GM19468 (cell line): ENCODE measurements around the gene TTC7B.

Experiments
- ATAC-seq: cut with Tn5 transposase; IDR thresholded peaks from one replicate; pipeline ENCODE4 v1.9.1; 2021; ENCODE audit warnings: mild to moderate bottlenecking, moderate library complexity, moderate number of reproducible peaks; ENCODE audit not compliant: unreplicated experiment; ENCODE audit errors: extremely low read depth

The TTC7B gene

GRCh38 chr14:90490720-90491050, 325.5 kb downstream of the TTC7B start:
- no peak for ATAC-seq

- no peak for ATAC-seq
Observed at GRCh38 chr14:90489916-90490719, 326.1 kb downstream of the TTC7B start.

GRCh38 chr14:90489306-90489705, 326.9 kb downstream of the TTC7B start:
- no peak for ATAC-seq

- no peak for ATAC-seq
Observed at GRCh38 chr14:90488256-90488655, 328.0 kb downstream of the TTC7B start.

GRCh38 chr14:90487462-90487861, 328.8 kb downstream of the TTC7B start:
- ATAC-seq: no peak

- ATAC-seq: no peak
Observed at GRCh38 chr14:90487031-90487430, 329.2 kb downstream of the TTC7B start.

GRCh38 chr14:90484291-90484690, 331.9 kb downstream of the TTC7B start:
- no peak for ATAC-seq

GRCh38 chr14:90483571-90483974, 332.7 kb downstream of the TTC7B start:
- no peak for ATAC-seq

- ATAC-seq: no peak
Observed at GRCh38 chr14:90483117-90483516, 333.1 kb downstream of the TTC7B start.

- ATAC-seq: no peak
Observed at GRCh38 chr14:90475298-90475697, 340.9 kb downstream of the TTC7B start.
